GM19043 (cell line): Measurements from ENCODE around the gene TRIM37.
"Not testable (repeated sequence)": the region's sequence is repeated elsewhere in the genome, so short reads cannot be mapped to it uniquely, and the experiment has no call there.

Experiments used
- ATAC-seq: cut with Tn5 transposase; IDR thresholded peaks from one replicate; pipeline ENCODE4 v1.9.1; 2021; ENCODE audit warnings: low read depth; ENCODE audit not compliant: unreplicated experiment

Gene TRIM37

DNA sequence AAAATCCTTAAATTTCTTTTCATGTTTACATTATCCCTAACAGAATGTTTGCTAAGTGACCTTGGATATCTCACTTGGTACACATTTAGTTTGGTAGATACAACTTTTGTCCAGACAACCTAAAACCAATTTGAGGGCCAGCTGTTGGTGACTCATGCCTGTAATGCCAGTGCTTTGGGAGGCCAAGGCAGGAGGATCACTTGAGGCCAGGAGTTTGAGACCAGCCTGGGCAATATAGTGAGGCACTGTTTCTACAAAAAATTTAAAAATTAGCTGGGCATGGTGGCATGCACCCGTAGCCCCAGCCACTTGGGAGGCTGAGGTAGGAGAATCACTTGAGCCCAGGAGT, 149.0 kb downstream of the TRIM37 start:
- ATAC-seq, result not testable (repeated sequence)

DNA sequence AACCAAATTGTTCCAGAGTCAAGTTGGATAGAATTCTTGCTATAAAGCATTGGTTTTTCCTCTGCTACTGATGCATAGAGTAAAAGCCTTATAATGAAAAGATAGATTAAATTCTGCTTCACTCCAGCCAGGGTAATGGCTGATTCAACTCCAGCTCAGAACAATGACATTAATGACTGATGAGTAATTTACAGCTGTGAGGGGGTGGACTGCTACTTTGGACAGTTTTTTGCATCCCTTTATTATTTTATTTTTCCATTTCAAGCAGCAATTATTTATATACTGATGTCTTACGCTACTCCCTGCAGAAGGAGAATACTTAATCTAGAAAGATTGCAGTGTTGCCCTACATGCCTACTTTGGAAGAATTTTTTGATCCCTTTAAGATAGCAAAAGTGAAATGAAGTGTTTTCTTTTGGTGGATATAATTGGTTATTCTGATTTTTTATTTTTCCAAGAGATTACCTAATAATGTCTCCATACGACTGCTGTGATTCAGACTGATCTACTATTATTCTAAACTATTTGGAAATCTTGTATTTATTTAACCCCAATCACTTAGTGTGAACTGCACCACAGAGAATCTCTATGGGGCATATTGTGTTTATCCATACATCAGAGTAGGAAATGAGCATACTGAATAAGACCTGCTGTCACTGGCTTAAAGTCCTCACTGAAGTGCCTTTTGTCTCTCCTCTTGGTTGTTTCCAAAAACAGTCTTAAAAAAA, 149.5 kb downstream of the TRIM37 start:
- ATAC-seq, result no peak

GRCh38 chr17:58954358-58954757, 152.3 kb downstream of the TRIM37 start:
- ATAC-seq, result not testable (repeated sequence)

- no peak for ATAC-seq
These were observed 158.9 kb downstream of the TRIM37 start for GRCh38 chr17:58947824-58948223.

DNA sequence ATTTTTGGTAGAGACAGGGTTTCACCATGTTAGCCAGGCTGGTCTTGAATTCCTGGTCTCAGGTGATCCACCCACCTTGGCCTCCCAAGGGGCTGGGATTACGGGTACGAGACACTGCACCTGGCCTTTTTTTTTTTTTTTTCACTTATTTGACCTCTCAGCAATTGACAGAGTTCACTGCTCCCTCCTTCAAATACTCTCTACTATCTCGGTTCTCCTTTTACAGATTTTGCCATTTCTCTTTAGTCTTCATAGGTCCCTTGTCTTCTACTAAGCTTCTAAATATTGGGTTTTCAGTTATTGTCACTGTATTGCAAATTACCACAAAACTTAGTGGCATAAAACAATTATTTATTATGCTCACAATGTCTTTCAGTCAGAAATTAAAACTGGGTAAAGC, 159.3 kb downstream of the TRIM37 start:
- no peak for ATAC-seq

- no peak for ATAC-seq
These were observed 162.5 kb downstream of the TRIM37 start for GRCh38 chr17:58944166-58944565.

DNA sequence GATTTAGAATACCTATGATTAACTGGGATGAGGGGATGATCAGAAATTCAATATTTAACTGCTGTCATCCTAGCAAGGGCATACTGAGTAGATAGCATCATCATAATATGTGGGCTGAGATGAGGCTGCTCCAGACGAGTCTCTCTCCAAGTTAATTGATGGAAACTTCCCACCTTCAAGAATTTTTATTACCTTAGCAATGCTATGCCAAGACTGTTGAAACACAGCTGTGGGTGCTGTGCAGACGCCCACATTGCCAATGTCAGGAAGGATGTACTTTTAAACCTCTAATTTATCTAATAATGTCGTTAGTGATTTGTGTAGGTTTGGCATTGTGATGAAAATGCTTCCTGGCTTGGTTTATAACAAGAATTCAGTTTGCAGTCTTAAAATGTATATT, 170.4 kb downstream of the TRIM37 start:
- ATAC-seq, result no peak

GRCh38 chr17:58932956-58933355, 173.7 kb downstream of the TRIM37 start:
- no peak for ATAC-seq
